ENCODE data around the gene PLA2G4D.

GRCh38 chr15:42070279-42070975 lies 23.9 kb downstream of the PLA2G4D start:
- TF ChIP-seq CTCF (IDR thresholded peaks at IDR 0.05) (no peak), POLR2AphosphoS5 (IDR thresholded peaks at IDR 0.05) (no peak), POLR2A (IDR thresholded peaks at IDR 0.05) (no peak), EP300 (IDR thresholded peaks at IDR 0.05) (no peak)

All from suprapubic skin (tissue), 4 donors.